GM18526 (cell line): ENCODE results near the gene ANKS1B.

Experiments used
- POLR2A ChIP-seq: IDR thresholded peaks from 3 replicates; pipeline ENCODE4 v1.6.1; 2011; ENCODE audit not compliant: insufficient read length; ENCODE audit errors: extremely low read depth

ANKS1B gene

DNA sequence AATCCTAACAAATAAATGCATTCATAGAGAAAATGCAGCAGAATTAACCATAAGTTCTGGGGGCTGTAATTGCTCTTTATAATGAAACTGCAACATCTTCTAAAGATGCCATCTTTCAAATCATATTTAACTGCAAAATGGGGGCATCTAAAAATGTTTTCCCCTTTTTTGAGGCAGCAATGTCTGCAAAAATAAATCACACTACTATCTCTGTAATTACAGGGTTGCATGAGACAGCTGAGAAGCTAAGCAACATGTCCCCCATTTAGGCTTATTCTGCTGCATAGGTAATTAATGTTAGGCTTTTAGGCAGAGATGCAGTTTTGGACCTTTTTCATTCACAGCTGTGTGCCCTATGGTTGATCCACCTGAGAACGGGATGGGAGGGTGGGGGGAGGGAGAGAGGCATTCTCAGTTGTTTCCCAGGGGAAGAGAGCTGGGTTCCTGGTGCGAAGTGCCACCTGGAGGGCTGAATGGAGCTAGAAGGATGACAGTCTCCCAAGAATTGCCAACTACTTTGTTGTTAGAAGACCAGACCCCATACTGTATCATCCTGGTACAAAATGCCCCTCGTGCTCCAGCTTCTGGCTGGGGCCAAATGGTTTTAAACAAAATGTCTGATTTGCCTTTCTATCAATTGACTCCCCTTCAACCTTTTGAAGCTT is 1185.5 kb downstream of the ANKS1B start:
- TF ChIP-seq POLR2A: no peak

DNA sequence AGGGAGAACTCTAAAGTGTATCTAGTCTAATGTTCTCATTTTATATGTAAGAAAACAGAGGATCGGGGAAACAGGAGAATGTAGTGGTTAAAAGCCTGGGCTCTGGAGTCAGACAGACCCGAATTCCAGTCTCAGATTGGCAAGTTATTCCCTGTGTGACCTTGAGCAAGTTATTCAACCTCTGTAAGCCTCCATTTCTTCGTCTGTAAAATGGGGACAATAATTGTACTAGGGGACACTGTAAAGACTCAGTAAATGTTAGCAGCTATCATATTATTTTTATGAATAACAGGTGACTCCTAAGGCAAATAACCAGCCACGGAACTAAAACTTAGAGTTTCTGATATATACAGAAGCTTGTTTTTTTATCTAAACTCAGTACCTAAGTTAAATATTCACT is 1187.5 kb downstream of the ANKS1B start:
- no peak for TF ChIP-seq POLR2A

DNA sequence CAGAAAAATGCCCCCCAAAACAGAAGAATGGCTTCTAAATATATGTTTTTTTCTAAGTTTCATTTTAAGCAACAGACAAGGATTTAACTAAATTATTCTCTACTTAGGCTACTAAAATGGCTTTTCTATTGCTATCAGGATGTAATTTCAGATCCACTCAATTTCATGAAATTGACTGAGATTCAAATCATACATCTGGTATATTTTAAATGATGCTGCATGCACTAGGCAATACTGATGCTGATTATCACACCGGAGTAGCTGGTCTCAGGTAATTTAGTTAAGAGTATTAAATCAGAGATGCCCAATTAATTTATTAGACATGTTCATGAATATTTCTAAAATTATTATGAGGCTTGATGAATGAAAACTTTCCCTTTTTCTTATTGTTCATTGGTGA is 1188.0 kb downstream of the ANKS1B start:
- TF ChIP-seq POLR2A: no peak

DNA sequence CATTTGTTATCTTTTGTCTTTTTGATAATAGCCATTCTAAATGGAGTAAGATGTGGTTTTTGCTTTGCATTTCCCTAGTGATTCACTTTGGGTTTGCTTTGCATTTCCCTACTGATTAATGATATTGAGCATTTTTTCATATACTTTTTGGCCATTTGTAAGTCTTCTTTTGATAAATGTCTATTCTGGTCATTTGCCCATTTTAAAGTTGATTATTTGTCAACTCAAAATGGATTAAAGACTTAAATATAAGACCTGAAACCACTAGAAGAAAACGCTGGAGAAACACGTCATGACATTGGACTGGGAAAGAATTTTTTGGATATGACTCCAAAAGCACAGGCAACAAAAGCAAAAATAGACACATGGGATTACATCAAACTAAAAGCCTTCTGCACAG is 1191.6 kb downstream of the ANKS1B start:
- no peak for TF ChIP-seq POLR2A

GRCh38 chr12:98791406-98791805 is 1193.3 kb downstream of the ANKS1B start:
- no peak for TF ChIP-seq POLR2A

- TF ChIP-seq POLR2A: no peak
These were observed 1196.3 kb downstream of the ANKS1B start for GRCh38 chr12:98788396-98788795.

GRCh38 chr12:98786653-98787052 is 1198.1 kb downstream of the ANKS1B start:
- no peak for TF ChIP-seq POLR2A

- no peak for TF ChIP-seq POLR2A
These were observed 1201.3 kb downstream of the ANKS1B start for GRCh38 chr12:98783420-98783819.

DNA sequence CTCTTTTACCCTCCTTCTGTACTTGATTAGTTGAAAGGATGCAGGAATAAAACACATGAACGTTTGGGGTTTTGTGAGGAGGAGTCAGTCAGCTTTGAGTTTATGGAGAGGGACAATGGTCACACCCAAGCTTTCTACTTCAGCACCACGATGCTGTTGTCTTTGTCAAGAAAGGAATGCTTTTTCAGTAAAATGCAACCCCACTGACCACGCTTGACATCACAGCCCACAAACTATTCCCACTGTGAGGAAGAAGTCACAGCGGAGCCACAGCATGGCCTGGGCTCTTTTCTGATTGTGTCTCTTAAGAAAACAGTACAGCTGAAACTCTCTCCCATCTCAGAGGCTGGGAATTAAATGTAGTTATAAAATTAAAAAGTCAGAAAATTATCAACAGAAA is 1204.5 kb downstream of the ANKS1B start:
- TF ChIP-seq POLR2A: no peak

DNA sequence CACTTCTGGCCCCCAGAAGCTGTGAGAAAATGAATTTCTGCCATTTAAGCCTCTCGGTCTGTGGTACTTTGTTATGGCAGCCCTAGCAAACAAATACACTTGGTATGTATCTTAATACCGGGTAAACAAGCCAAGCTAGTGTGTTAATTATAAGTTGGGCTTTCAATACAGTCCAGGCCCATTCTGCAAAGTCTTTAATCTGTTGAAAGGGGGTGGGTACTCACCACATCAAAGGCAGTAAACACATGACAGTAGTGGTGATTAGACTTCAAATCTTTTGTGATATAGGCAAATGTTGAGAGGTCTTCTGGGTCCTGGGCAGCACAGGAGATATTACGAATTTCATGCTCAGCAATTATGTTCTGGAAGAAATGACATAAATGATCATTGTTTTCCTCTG is 1211.9 kb downstream of the ANKS1B start:
- no peak for TF ChIP-seq POLR2A

DNA sequence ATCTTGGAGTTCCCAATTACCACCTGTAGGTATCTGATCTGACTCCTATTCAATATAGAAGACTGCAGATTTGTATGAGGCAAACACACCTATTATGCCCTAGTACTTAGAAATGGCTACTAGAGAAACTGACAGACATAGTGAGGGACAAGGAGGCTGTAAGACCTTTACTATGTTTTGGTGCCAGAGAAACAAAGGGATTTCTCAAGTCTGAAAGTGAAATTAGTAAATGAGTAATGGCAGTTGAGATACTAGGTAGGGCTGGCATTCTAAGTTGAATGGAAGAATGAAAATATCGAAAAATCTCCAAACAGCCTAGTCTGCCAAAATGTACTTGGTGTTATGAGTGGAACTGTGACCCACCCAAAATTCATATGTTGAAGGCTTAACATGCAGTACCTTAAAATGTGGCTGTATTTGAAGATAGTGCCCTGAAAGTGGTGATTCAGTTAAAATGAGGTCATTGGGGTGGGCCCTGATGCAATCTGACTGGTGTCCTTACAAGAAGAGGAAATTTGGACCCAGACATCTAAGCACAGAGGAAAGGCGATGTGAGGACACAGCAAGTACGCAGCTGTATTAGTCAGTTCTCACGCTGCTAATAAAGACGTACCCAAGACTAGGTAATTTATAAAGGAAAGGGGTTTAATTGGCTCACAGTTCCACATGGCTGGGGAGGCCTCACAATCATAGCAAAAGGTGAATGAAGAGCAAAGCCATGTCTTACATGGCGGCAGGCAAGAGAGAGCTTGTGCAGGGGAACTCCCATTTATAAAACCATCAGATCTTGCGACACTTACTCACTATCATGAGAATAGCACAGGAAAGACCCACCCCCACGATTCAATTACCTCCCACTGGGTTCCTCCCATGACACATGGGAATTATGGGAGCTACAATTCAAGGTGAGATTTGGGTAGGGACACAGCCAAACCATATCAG is 1212.7 kb downstream of the ANKS1B start:
- TF ChIP-seq POLR2A: no peak

DNA sequence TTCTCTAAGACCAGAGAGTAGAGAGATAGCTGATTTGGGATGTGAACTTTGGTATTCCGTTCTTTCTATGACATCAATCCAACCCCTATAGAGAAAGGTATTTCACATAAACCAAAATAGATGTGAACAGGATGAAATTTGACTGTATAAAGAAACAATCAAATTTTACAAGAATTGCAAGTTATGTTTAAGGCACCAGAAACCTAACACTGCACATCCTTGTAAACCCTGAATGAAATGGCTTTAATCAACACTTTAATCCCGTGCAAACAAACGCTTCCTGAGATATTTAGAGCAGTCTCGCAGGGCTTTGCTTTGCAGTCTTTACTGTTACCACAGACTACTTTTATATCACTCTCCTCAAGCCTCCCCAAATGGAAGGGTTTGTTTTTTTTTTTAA is 1214.5 kb downstream of the ANKS1B start:
- no peak for TF ChIP-seq POLR2A

DNA sequence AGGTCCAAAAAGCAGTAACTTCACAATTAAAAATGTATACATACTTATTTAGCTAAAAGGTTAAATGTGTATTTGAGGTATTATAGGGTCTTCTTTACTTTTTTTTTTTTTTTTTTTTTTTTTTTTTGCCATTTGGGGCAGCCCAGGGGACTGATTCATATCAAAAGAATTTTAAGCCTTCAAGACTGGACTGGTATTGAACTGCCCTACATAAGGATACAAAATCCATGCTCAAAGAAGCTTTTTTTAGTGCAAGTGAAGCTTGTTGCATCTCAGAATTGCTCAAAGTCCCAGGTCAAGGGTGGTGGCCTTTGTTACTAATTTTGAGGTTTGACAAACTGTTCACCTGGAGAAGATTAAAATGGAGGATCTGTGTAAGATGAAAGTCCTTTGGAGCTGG is 1215.7 kb downstream of the ANKS1B start:
- no peak for TF ChIP-seq POLR2A

DNA sequence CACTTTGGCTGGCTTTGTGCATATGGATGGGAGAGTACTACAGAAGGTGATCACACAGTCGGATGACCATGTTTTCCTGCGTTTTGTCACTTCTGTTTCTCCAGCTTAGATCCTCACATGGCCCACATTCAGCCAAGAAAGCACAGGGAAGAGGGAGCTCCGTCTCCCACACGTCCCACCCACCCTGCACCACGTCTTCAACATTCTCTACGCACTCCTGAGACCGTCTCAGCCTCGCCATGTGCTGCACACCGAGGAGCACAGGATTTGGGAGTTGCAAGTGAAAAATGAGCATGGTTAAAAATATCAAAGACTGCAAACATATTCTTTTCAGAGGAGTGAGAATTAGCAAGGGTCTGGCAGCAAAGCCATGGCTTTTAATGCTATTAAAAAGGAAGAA is 1217.5 kb downstream of the ANKS1B start:
- TF ChIP-seq POLR2A: no peak

DNA sequence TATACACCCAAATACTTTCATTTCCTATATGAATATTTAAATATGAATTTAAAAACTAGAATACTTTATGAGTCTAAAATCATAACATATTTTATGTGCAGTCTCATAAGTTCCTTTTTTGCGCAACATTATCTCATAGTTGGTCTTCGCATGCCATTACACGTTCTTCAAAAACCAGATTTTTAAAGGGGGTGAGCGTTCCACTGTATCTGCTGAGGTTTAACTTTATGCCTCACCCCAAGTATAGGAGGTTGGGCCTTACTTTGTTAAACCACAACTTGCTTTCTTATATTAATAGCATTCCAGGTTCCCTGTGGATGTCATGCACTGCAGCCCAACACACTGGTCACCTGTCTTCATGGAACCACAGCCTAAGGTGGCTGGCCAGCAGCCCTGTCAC is 1221.1 kb downstream of the ANKS1B start:
- no peak for TF ChIP-seq POLR2A

DNA sequence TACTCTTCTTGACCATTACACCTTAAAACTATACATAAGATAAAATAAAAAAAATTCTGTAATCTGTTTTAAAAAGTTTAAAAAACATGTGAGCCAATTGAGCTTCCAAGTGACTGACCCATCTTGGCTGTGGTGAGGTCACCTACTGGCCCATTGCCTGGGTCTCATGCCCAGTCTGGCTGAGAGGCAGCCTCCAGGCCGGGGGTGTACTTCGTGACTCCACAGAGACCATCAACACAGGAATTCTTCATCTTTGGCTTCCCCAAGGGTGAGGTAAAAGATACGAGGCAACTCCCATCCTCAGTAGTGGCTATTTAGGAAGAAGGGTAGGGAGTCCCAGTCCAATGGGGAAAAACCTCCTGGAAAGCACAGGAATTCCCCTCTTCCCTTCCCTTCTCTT is 1226.4 kb downstream of the ANKS1B start:
- no peak for TF ChIP-seq POLR2A
